Measurements from ENCODE around the gene PKLR. TPM values are rescaled to one million over a fixed set of nuclear protein-coding genes. Genes with fewer than 3 reads are reported as not detected.

The PKLR gene
- total and polyA plus RNA-seq, 4 donors, result 10.4 to 56.1 (median 40.6) TPM

GRCh38 chr1:155267373-155267772 is 33.9 kb downstream of the PKLR start (continued):
- no peak for TF ChIP-seq CTCF (IDR thresholded peaks at IDR 0.05; ENCODE audit: low read depth, low read length, missing input control)

- no peaks in the 10 kb centered on the region for H3K9me3 ChIP-seq (ENCODE audit: control insufficient read depth in 4 of 4, low read length in 3 of 4)
- WGBS, result 90% methylated on average over 6 of the region's 6 CpGs
- no peaks in the 10 kb centered on the region for H3K27me3 ChIP-seq (ENCODE audit: control insufficient read depth in 4 of 4, insufficient read depth in 4 of 4, low read length in 3 of 4)
- no peak for TF ChIP-seq EGR1 (IDR thresholded peaks at IDR 0.05; ENCODE audit: low read depth in 2 of 2)
- no peak for TF ChIP-seq TAF1 (conservative IDR thresholded peaks at IDR 0.05)
- TF ChIP-seq NR2F2 (IDR thresholded peaks at IDR 0.05), result no peak
- peaks cover 23 to 69% (median 62%) of the 10 kb centered on the region in 4 donors for H3K36me3 ChIP-seq (ENCODE audit: control insufficient read depth in 4 of 4, insufficient read depth in 3 of 4, low read depth in 1 of 4, low read length in 3 of 4)
- H3K4me3 ChIP-seq (ENCODE audit: low read depth in 1 of 3, low read length in 3 of 3), result no peak overlapping the region
- no peak overlapping the region for H3K27ac ChIP-seq (ENCODE audit: low read depth in 1 of 2, low read length in 2 of 2)
- H3K9ac ChIP-seq (ENCODE audit: low read depth in 1 of 2, low read length in 2 of 2), result no peak overlapping the region
- no peak for DNase-seq (ENCODE audit: low spot score)
- H3K4me1 ChIP-seq (ENCODE audit: control insufficient read depth in 4 of 4, insufficient read depth in 4 of 4, low read length in 3 of 4), result peaks cover 0 to 11% (median 8%) of the 10 kb centered on the region in 4 donors
These were observed 34.7 kb downstream of the PKLR start for GRCh38 chr1:155266553-155266952.

- no peak for TF ChIP-seq CTCF (IDR thresholded peaks at IDR 0.05; ENCODE audit: low read depth, low read length, missing input control)
- no peak for TF ChIP-seq NR2F2 (IDR thresholded peaks at IDR 0.05)
- TF ChIP-seq EGR1 (IDR thresholded peaks at IDR 0.05; ENCODE audit: low read depth in 2 of 2), result no peak
- TF ChIP-seq YY1 (IDR thresholded peaks at IDR 0.05), result no peak
- no peak for TF ChIP-seq HNF4A (conservative IDR thresholded peaks at IDR 0.05)
- no peak for TF ChIP-seq REST (IDR thresholded peaks at IDR 0.05)
- Histone ChIP-seq H3K27ac (ENCODE audit: low read depth in 1 of 2, low read length in 2 of 2) (no peak overlapping the region), H3K36me3 (ENCODE audit: control insufficient read depth in 4 of 4, insufficient read depth in 3 of 4, low read depth in 1 of 4, low read length in 3 of 4) (peaks cover 8 to 52% (median 44%) of the 10 kb centered on the region in 4 donors), H3K4me3 (ENCODE audit: low read depth in 1 of 3, low read length in 3 of 3) (no peak overlapping the region), H3K27me3 (ENCODE audit: control insufficient read depth in 4 of 4, insufficient read depth in 4 of 4, low read length in 3 of 4) (no peaks in the 10 kb centered on the region), H3K9ac (ENCODE audit: low read depth in 1 of 2, low read length in 2 of 2) (no peak overlapping the region), H3K4me1 (ENCODE audit: control insufficient read depth in 4 of 4, insufficient read depth in 4 of 4, low read length in 3 of 4) (peaks cover 0 to 23% (median 16%) of the 10 kb centered on the region in 4 donors), H3K9me3 (ENCODE audit: control insufficient read depth in 4 of 4, low read length in 3 of 4) (no peaks in the 10 kb centered on the region)
- WGBS, result 91% methylated on average over 11 of the region's 11 CpGs
- DNase-seq (ENCODE audit: low spot score), result no peak
These were observed 38.2 kb downstream of the PKLR start for GRCh38 chr1:155263067-155263466.
